ENCODE data around the gene PLA2G15.

The PLA2G15 gene

GRCh38 chr16:68230176-68230571 is 15.0 kb upstream of the PLA2G15 start:
- no peak overlapping the region for H3K27ac ChIP-seq (replicated peaks)
- H3K4me3 ChIP-seq (replicated peaks; ENCODE audit: insufficient read depth, low read length) = no peak overlapping the region
- DNase-seq (ENCODE audit: low read depth in 1 of 2, low spot score in 1 of 2) = no peak
- TF ChIP-seq POLR2AphosphoS5 (IDR thresholded peaks at IDR 0.05; ENCODE audit: low read depth) = no peak
- no peak for TF ChIP-seq SPI1 (IDR thresholded peaks at IDR 0.05; ENCODE audit: borderline replicate concordance, low read depth)
- no peak for TF ChIP-seq GABPA (IDR thresholded peaks at IDR 0.05; ENCODE audit: low read depth)
- TF ChIP-seq REST (IDR thresholded peaks at IDR 0.05; ENCODE audit: insufficient replicate concordance, low read depth) = no peak
- no peaks in the 10 kb centered on the region for H3K27me3 ChIP-seq (ENCODE audit: insufficient read depth, poor library complexity, severe bottlenecking)

- Histone ChIP-seq H3K27ac (replicated peaks) (no peak overlapping the region), H3K4me3 (replicated peaks; ENCODE audit: insufficient read depth, low read length) (no peak overlapping the region), H3K27me3 (ENCODE audit: insufficient read depth, poor library complexity, severe bottlenecking) (no peaks in the 10 kb centered on the region)
- DNase-seq (ENCODE audit: low read depth in 1 of 2, low spot score in 1 of 2) = no peak
- no peak for TF ChIP-seq SPI1 (IDR thresholded peaks at IDR 0.05; ENCODE audit: borderline replicate concordance, low read depth)
- no peak for TF ChIP-seq CTCF (IDR thresholded peaks at IDR 0.05; ENCODE audit: insufficient read depth, low read length)
- no peak; the same call in 1 of the 2 replicates for TF ChIP-seq POLR2AphosphoS5 (IDR thresholded peaks at IDR 0.05; ENCODE audit: low read depth)
- no peak for TF ChIP-seq GABPA (IDR thresholded peaks at IDR 0.05; ENCODE audit: low read depth)
- TF ChIP-seq REST (IDR thresholded peaks at IDR 0.05; ENCODE audit: insufficient replicate concordance, low read depth) = no peak
Measured at GRCh38 chr16:68230956-68231355, 14.2 kb upstream of the PLA2G15 start.

- no peaks in the 10 kb centered on the region for H3K27me3 ChIP-seq (ENCODE audit: insufficient read depth, poor library complexity, severe bottlenecking)
- no peak for DNase-seq (ENCODE audit: low read depth in 1 of 2, low spot score in 1 of 2)
- H3K4me3 ChIP-seq (replicated peaks; ENCODE audit: insufficient read depth, low read length) = no peak overlapping the region
- TF ChIP-seq POLR2AphosphoS5 (IDR thresholded peaks at IDR 0.05; ENCODE audit: low read depth) (peak; percentile 56), REST (IDR thresholded peaks at IDR 0.05; ENCODE audit: insufficient replicate concordance, low read depth) (no peak)
- H3K27ac ChIP-seq (replicated peaks) = no peak overlapping the region
Measured at GRCh38 chr16:68231384-68232136, 13.6 kb upstream of the PLA2G15 start.

GRCh38 chr16:68232335-68232734 is 12.8 kb upstream of the PLA2G15 start:
- Histone ChIP-seq H3K27me3 (ENCODE audit: insufficient read depth, poor library complexity, severe bottlenecking) (no peaks in the 10 kb centered on the region), H3K4me3 (replicated peaks; ENCODE audit: insufficient read depth, low read length) (no peak overlapping the region), H3K27ac (replicated peaks) (no peak overlapping the region)
- DNase-seq (ENCODE audit: low read depth in 1 of 2, low spot score in 1 of 2) = no peak
- TF ChIP-seq SPI1 (IDR thresholded peaks at IDR 0.05; ENCODE audit: borderline replicate concordance, low read depth) (no peak), POLR2AphosphoS5 (IDR thresholded peaks at IDR 0.05; ENCODE audit: low read depth) (no peak), GABPA (IDR thresholded peaks at IDR 0.05; ENCODE audit: low read depth) (no peak)
